Liver (tissue), 9 donors: ENCODE measurements around the gene TCF12. TPM values are rescaled to one million over a fixed set of nuclear protein-coding genes. Genes with fewer than 3 reads are reported as not detected.

ENCODE experiments used
- DNase-seq: peaks from one replicate; pipeline ENCODE4 v3.0.0-alpha.2; 2017; ENCODE audit warnings: low spot score
- H3K27ac ChIP-seq, 2 donors: one replicate each; pipeline ENCODE4 v1.7.0; 2013; ENCODE audit warnings: inconsistent platforms in 2 of 2, low read length in 2 of 2, control low read depth in 1 of 2, low read depth in 1 of 2, mild to moderate bottlenecking in 1 of 2
- H3K27me3 ChIP-seq, 4 donors: one replicate each; pipeline versions ENCODE4 v1.6.1 to v1.7.0; 2013; ENCODE audit warnings: low read length in 3 of 4, inconsistent platforms in 1 of 4, mild to moderate bottlenecking in 1 of 4, moderate library complexity in 1 of 4; ENCODE audit not compliant: control insufficient read depth in 4 of 4, insufficient read depth in 4 of 4
- H3K36me3 ChIP-seq, 4 donors: one replicate each; pipeline versions ENCODE4 v1.6.1 to v1.7.0; 2013; ENCODE audit warnings: low read length in 3 of 4, mild to moderate bottlenecking in 3 of 4, low read depth in 1 of 4, moderate library complexity in 1 of 4; ENCODE audit not compliant: control insufficient read depth in 4 of 4, insufficient read depth in 3 of 4
- H3K4me1 ChIP-seq, 4 donors: one replicate each; pipeline versions ENCODE4 v1.6.1 to v1.7.0; 2013; ENCODE audit warnings: low read length in 3 of 4, mild to moderate bottlenecking in 3 of 4, moderate library complexity in 1 of 4; ENCODE audit not compliant: control insufficient read depth in 4 of 4, insufficient read depth in 4 of 4
- H3K4me3 ChIP-seq, 3 donors: one replicate each; pipeline versions ENCODE4 v1.6.1 to v1.7.0; 2013; ENCODE audit warnings: low read length in 3 of 3, control low read depth in 1 of 3, low read depth in 1 of 3, mild to moderate bottlenecking in 1 of 3
- H3K9ac ChIP-seq, 2 donors: one replicate each; pipeline ENCODE4 v1.7.0; 2013; ENCODE audit warnings: low read length in 2 of 2, mild to moderate bottlenecking in 2 of 2, moderate library complexity in 2 of 2, control low read depth in 1 of 2, low read depth in 1 of 2
- H3K9me3 ChIP-seq, 4 donors: one replicate each; pipeline versions ENCODE4 v1.6.1 to v1.7.0; 2013; ENCODE audit warnings: low read length in 3 of 4; ENCODE audit not compliant: control insufficient read depth in 4 of 4
- EGR1 ChIP-seq, 2 donors: IDR thresholded peaks; 2 replicates each; pipeline ENCODE4 v1.6.1; 2016 to 2018; ENCODE audit warnings: antibody characterized with exemption in 2 of 2, low read depth in 2 of 2
- FOXA2 ChIP-seq: IDR thresholded peaks from 2 replicates; pipeline ENCODE4 v1.6.1; 2016; ENCODE audit warnings: antibody characterized with exemption
- GABPA ChIP-seq, 2 donors: IDR thresholded peaks in 1 of 2; conservative IDR thresholded peaks in 1 of 2; 2 replicates each; pipeline ENCODE4 v1.6.1; 2016; ENCODE audit warnings: antibody characterized with exemption in 2 of 2, mild to moderate bottlenecking in 1 of 2, moderate library complexity in 1 of 2
- HNF4A ChIP-seq, 2 donors: conservative IDR thresholded peaks; 2 replicates each; pipeline ENCODE4 v1.6.1; 2016; ENCODE audit warnings: antibody characterized with exemption in 2 of 2, mild to moderate bottlenecking in 2 of 2
- HNF4G ChIP-seq: IDR thresholded peaks from 2 replicates; pipeline ENCODE4 v1.6.1; 2016; ENCODE audit warnings: antibody characterized with exemption
- JUND ChIP-seq, 2 donors: IDR thresholded peaks; 2 replicates each; pipeline ENCODE4 v1.6.1; 2016; ENCODE audit warnings: antibody characterized with exemption in 2 of 2
- NR2F2 ChIP-seq: IDR thresholded peaks from 2 replicates; pipeline ENCODE4 v1.6.1; 2016; ENCODE audit warnings: antibody characterized with exemption
- RAD21 ChIP-seq, 2 donors: IDR thresholded peaks; 2 replicates each; pipeline ENCODE4 v1.6.1; 2016; ENCODE audit warnings: antibody characterized with exemption in 2 of 2, mild to moderate bottlenecking in 2 of 2
- RXRA ChIP-seq, 2 donors: IDR thresholded peaks; 2 replicates each; pipeline ENCODE4 v1.6.1; 2017 to 2018; ENCODE audit warnings: antibody characterized with exemption in 2 of 2, mild to moderate bottlenecking in 1 of 2
- SP1 ChIP-seq: IDR thresholded peaks from 2 replicates; pipeline ENCODE4 v1.6.1; 2018; ENCODE audit warnings: antibody characterized with exemption, mild to moderate bottlenecking
- TAF1 ChIP-seq: conservative IDR thresholded peaks from 2 replicates; pipeline ENCODE4 v1.6.1; 2016; ENCODE audit warnings: antibody characterized with exemption, mild to moderate bottlenecking
- YY1 ChIP-seq: IDR thresholded peaks from 2 replicates; pipeline ENCODE4 v1.6.1; 2016; ENCODE audit warnings: antibody characterized with exemption, mild to moderate bottlenecking
- WGBS: extraction: QIAGEN DNeasy Blood & Tissue Kit; methylation state at CpG from one replicate; pipeline ENCODE4 v1.1.7; 2013; 5-methylcytosine and 5-hydroxymethylcytosine counted together
- polyA plus RNA-seq, 2 donors: library from polyadenylated mRNA; stranded (reverse) in 1 of 2; unstranded in 1 of 2; fragments of 200-250 nt in 1 of 2; fragments of >200 nt in 1 of 2; fragmentation: Nextera tagmentation in 1 of 2; extraction: Ambion mirVana in 1 of 2; gene quantifications; one replicate each; pipeline versions ENCODE4 v1.2.1 to v1.2.3, GENCODE V29; 2013 to 2015
- total RNA-seq, 2 donors: library from RNA; depleted of rRNA; stranded (reverse); fragments of >200 nt; gene quantifications; one replicate each; pipeline ENCODE4 v1.2.3, GENCODE V29; 2014
- TF ChIP-seq, protein P1 (sequence below): IDR thresholded peaks from 2 replicates; pipeline ENCODE4 v1.6.1; 2016; ENCODE audit warnings: antibody characterized with exemption
- TF ChIP-seq, protein P2 (sequence below): IDR thresholded peaks from 2 replicates; pipeline ENCODE4 v1.6.1; 2016; ENCODE audit warnings: antibody characterized with exemption
- TF ChIP-seq, protein P3 (sequence below): fragments of 150-350 bp; IDR thresholded peaks from 2 replicates; pipeline ENCODE4 v1.5.1; 2017; ENCODE audit warnings: improper control_type of control experiment, low read depth, low read length; ENCODE audit not compliant: missing input control
- TF ChIP-seq, protein P4 (sequence below): IDR thresholded peaks from 2 replicates; pipeline ENCODE4 v1.6.1; 2016; ENCODE audit warnings: antibody characterized with exemption
- TF ChIP-seq, protein P5 (sequence below): IDR thresholded peaks from 2 replicates; pipeline ENCODE4 v1.6.1; 2016; ENCODE audit warnings: antibody characterized with exemption, mild to moderate bottlenecking
- donor health status: healthy.
- donor health status: healthy.
- donor health status: healthy.
- donor health status: healthy.
- donor health status: healthy.

TCF12 gene
- total and polyA plus RNA-seq, 4 donors = 8.7 to 38.3 (median 22.3) TPM

DNA sequence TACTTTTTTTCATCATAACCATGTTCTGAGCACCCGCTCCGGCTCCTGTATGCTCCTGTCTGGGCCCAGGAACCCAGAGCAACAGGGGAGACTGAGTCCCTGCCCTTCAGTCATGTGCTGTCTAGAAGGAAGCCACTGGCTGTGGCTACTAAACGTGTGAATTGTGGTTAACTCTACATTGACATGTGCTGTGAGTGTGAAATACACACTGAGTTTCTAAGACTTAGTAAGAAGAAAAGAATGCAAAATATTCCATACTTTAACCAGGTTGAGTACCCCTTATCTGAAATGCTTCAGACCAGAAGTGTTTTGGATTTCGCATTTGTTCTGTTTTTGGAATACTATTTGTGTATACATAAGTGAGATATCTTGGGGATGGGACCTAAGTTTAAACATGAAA lies 415.0 kb downstream of the TCF12 start:
- Histone ChIP-seq H3K27ac (no peak overlapping the region), H3K27me3 (peaks cover 0 to 3% (median 0%) of the 10 kb centered on the region in 4 donors), H3K9ac (no peak overlapping the region), H3K4me1 (no peaks in the 10 kb centered on the region), H3K36me3 (no peaks in the 10 kb centered on the region), H3K4me3 (no peak overlapping the region), H3K9me3 (no peaks in the 10 kb centered on the region)
- 92% methylated on average over 4 of the region's 4 CpGs for whole genome bisulfite sequencing
- TF ChIP-seq NR2F2 = no peak
- no peak for TF ChIP-seq SP1
- no peak for TF ChIP-seq YY1
- no peak for TF ChIP-seq RXRA (IDR thresholded peaks at IDR 0.05)
- TF ChIP-seq GABPA (IDR thresholded peaks at IDR 0.05 in 1 of 2, conservative IDR thresholded peaks at IDR 0.05 in 1 of 2) = no peak
- TF ChIP-seq HNF4G = no peak
- no peak for TF ChIP-seq FOXA2
- TF ChIP-seq EGR1 (IDR thresholded peaks at IDR 0.05; ENCODE audit: low read depth in 2 of 2) = no peak
- no peak for TF ChIP-seq TAF1
- TF ChIP-seq, protein P1, sequence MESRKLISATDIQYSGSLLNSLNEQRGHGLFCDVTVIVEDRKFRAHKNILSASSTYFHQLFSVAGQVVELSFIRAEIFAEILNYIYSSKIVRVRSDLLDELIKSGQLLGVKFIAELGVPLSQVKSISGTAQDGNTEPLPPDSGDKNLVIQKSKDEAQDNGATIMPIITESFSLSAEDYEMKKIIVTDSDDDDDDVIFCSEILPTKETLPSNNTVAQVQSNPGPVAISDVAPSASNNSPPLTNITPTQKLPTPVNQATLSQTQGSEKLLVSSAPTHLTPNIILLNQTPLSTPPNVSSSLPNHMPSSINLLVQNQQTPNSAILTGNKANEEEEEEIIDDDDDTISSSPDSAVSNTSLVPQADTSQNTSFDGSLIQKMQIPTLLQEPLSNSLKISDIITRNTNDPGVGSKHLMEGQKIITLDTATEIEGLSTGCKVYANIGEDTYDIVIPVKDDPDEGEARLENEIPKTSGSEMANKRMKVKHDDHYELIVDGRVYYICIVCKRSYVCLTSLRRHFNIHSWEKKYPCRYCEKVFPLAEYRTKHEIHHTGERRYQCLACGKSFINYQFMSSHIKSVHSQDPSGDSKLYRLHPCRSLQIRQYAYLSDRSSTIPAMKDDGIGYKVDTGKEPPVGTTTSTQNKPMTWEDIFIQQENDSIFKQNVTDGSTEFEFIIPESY = no peak
- TF ChIP-seq JUND (IDR thresholded peaks at IDR 0.05) = no peak
- TF ChIP-seq, protein P2, sequence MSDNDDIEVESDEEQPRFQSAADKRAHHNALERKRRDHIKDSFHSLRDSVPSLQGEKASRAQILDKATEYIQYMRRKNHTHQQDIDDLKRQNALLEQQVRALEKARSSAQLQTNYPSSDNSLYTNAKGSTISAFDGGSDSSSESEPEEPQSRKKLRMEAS = no peak
- TF ChIP-seq, protein P3, sequence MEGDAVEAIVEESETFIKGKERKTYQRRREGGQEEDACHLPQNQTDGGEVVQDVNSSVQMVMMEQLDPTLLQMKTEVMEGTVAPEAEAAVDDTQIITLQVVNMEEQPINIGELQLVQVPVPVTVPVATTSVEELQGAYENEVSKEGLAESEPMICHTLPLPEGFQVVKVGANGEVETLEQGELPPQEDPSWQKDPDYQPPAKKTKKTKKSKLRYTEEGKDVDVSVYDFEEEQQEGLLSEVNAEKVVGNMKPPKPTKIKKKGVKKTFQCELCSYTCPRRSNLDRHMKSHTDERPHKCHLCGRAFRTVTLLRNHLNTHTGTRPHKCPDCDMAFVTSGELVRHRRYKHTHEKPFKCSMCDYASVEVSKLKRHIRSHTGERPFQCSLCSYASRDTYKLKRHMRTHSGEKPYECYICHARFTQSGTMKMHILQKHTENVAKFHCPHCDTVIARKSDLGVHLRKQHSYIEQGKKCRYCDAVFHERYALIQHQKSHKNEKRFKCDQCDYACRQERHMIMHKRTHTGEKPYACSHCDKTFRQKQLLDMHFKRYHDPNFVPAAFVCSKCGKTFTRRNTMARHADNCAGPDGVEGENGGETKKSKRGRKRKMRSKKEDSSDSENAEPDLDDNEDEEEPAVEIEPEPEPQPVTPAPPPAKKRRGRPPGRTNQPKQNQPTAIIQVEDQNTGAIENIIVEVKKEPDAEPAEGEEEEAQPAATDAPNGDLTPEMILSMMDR = no peak
- no peak for DNase-seq

DNA sequence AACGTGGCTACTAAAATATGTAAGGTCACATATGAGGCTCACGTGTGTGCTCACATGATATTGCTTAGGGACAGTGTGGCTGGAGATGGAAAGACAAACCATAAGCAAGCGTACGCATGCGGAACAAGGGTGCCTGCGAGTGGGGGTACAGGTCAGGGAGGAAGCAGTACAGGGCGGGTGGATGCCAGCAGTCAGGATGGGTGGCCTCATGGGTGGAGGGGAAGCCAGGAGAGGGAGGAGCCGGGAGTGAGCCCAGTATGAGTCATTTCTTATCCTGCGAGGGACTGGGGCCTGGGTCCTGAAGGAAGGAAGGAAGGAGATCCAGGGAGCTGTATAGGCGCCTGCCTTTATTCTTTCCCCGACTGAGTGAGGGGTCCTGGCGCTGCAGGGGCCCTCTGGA lies 415.8 kb downstream of the TCF12 start:
- Histone ChIP-seq H3K9me3 (no peaks in the 10 kb centered on the region), H3K4me3 (no peak overlapping the region), H3K27me3 (peaks cover 0 to 3% (median 0%) of the 10 kb centered on the region in 4 donors), H3K4me1 (no peaks in the 10 kb centered on the region), H3K27ac (no peak overlapping the region), H3K36me3 (no peaks in the 10 kb centered on the region), H3K9ac (no peak overlapping the region)
- 77% methylated on average over 12 of the region's 12 CpGs for WGBS
- no peak for TF ChIP-seq HNF4A (conservative IDR thresholded peaks at IDR 0.05)
- TF ChIP-seq, protein P3 = no peak
- TF ChIP-seq FOXA2 = no peak
- no peak for TF ChIP-seq GABPA (IDR thresholded peaks at IDR 0.05 in 1 of 2, conservative IDR thresholded peaks at IDR 0.05 in 1 of 2)
- TF ChIP-seq HNF4G = no peak
- TF ChIP-seq, protein P4, sequence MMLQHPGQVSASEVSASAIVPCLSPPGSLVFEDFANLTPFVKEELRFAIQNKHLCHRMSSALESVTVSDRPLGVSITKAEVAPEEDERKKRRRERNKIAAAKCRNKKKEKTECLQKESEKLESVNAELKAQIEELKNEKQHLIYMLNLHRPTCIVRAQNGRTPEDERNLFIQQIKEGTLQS = no peak
- TF ChIP-seq RAD21 (IDR thresholded peaks at IDR 0.05) = no peak
- no peak for TF ChIP-seq EGR1 (IDR thresholded peaks at IDR 0.05; ENCODE audit: low read depth in 2 of 2)
- TF ChIP-seq, protein P5, sequence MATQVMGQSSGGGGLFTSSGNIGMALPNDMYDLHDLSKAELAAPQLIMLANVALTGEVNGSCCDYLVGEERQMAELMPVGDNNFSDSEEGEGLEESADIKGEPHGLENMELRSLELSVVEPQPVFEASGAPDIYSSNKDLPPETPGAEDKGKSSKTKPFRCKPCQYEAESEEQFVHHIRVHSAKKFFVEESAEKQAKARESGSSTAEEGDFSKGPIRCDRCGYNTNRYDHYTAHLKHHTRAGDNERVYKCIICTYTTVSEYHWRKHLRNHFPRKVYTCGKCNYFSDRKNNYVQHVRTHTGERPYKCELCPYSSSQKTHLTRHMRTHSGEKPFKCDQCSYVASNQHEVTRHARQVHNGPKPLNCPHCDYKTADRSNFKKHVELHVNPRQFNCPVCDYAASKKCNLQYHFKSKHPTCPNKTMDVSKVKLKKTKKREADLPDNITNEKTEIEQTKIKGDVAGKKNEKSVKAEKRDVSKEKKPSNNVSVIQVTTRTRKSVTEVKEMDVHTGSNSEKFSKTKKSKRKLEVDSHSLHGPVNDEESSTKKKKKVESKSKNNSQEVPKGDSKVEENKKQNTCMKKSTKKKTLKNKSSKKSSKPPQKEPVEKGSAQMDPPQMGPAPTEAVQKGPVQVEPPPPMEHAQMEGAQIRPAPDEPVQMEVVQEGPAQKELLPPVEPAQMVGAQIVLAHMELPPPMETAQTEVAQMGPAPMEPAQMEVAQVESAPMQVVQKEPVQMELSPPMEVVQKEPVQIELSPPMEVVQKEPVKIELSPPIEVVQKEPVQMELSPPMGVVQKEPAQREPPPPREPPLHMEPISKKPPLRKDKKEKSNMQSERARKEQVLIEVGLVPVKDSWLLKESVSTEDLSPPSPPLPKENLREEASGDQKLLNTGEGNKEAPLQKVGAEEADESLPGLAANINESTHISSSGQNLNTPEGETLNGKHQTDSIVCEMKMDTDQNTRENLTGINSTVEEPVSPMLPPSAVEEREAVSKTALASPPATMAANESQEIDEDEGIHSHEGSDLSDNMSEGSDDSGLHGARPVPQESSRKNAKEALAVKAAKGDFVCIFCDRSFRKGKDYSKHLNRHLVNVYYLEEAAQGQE = no peak
- TF ChIP-seq JUND (IDR thresholded peaks at IDR 0.05) = no peak
- TF ChIP-seq, protein P1 = no peak
- TF ChIP-seq TAF1 = no peak
- DNase-seq = no peak
